Gastroesophageal sphincter (tissue), 4 donors: ENCODE data around the gene ISM1. TPM values are rescaled to one million over a fixed set of nuclear protein-coding genes. Genes with fewer than 3 reads are reported as not detected.

Source experiments
- ATAC-seq: fragments of 150-250 bp; one replicate; pipeline ENCODE4 v1.9.1; 2016; ENCODE audit warnings: mild to moderate bottlenecking, moderate library complexity
- H3K27ac ChIP-seq, 4 donors: fragments of 200-600 bp; sonication (generic) in 3 of 4; 1 replicate in 3 of 4; 2 replicates in 1 of 4; pipeline ENCODE4 v1.5.1; 2016 to 2019
- H3K27me3 ChIP-seq: fragments of 200-600 bp; sonication (generic); one replicate; pipeline ENCODE4 v1.5.1; 2019
- H3K36me3 ChIP-seq, 2 donors: fragments of 200-600 bp; sonication (generic); one replicate each; pipeline ENCODE4 v1.5.1; 2019; ENCODE audit warnings: control low read depth in 1 of 2
- H3K4me1 ChIP-seq, 3 donors: fragments of 200-600 bp; sonication (generic); 1 replicate in 2 of 3; 2 replicates in 1 of 3; pipeline ENCODE4 v1.5.1; 2016 to 2019; ENCODE audit warnings: control low read depth in 2 of 3
- H3K4me3 ChIP-seq, 2 donors: fragments of 200-600 bp; sonication (generic); one replicate each; pipeline ENCODE4 v1.5.1; 2019; ENCODE audit warnings: mild to moderate bottlenecking in 1 of 2, moderate library complexity in 1 of 2
- H3K9me3 ChIP-seq, 3 donors: fragments of 200-600 bp; sonication (generic); one replicate each; pipeline ENCODE4 v1.5.1; 2017 to 2019; ENCODE audit warnings: control low read depth in 2 of 3
- CTCF ChIP-seq, 4 experiments: fragments of 200-600 bp in 2 of 4; fragments of 450-650 bp in 2 of 4; sonication (generic) in 1 of 4; IDR thresholded peaks; one replicate each; pipeline ENCODE4 v1.5.1; 2017 to 2019; ENCODE audit warnings: antibody characterized with exemption in 4 of 4, mild to moderate bottlenecking in 2 of 4, moderate library complexity in 2 of 4
- EP300 ChIP-seq: sonication (generic); formaldehyde crosslinking; IDR thresholded peaks from one replicate; pipeline ENCODE4 v1.6.1; 2017; ENCODE audit warnings: antibody characterized with exemption, mild to moderate bottlenecking
- POLR2A ChIP-seq, 2 donors: fragments of 450-650 bp; IDR thresholded peaks; one replicate each; pipeline ENCODE4 v1.6.1; 2017; ENCODE audit warnings: antibody characterized with exemption in 2 of 2, mild to moderate bottlenecking in 2 of 2, moderate library complexity in 1 of 2
- POLR2AphosphoS5 ChIP-seq: sonication (generic); formaldehyde crosslinking; IDR thresholded peaks from one replicate; pipeline ENCODE4 v1.6.1; 2017; ENCODE audit warnings: antibody characterized with exemption
- WGBS, 2 donors: methylation state at CpG; one replicate each; pipeline ENCODE4 v1.1.5; 2018; ENCODE audit warnings: low coverage in 1 of 2; 5-methylcytosine and 5-hydroxymethylcytosine counted together
- total RNA-seq, 4 donors: library from RNA; depleted of rRNA; stranded (reverse); fragments of >200 nt; gene quantifications; one replicate each; pipeline ENCODE4 v1.1.0, GENCODE V29; 2016

ISM1 gene
- total RNA-seq, 4 donors from 2014 or later: 3.6 to 8.1 (median 6.4) TPM

DNA sequence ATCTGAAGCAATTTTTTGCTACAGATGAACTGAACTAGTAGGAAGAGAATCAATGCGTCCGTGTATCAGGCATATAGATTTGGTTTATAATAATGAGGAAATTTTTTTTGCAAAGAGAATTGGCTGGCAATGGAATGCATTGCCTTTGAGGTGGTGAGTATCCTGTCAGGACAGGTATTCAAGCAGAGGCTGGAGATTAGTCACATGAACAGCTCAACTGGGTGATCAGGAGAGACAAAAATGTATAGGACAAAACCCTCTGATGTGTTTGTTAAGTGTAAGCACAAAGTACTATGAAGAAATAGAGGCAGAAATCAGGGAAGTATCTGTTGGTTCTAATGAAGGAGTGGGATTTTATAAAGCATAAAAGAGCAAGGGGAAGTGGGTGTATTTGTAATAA, 80.5 kb downstream of the ISM1 start:
- H3K4me3 ChIP-seq: no peak overlapping the region
- 90 to 97% methylated on average over 2 of the region's 2 CpGs for WGBS, 2 donors

DNA sequence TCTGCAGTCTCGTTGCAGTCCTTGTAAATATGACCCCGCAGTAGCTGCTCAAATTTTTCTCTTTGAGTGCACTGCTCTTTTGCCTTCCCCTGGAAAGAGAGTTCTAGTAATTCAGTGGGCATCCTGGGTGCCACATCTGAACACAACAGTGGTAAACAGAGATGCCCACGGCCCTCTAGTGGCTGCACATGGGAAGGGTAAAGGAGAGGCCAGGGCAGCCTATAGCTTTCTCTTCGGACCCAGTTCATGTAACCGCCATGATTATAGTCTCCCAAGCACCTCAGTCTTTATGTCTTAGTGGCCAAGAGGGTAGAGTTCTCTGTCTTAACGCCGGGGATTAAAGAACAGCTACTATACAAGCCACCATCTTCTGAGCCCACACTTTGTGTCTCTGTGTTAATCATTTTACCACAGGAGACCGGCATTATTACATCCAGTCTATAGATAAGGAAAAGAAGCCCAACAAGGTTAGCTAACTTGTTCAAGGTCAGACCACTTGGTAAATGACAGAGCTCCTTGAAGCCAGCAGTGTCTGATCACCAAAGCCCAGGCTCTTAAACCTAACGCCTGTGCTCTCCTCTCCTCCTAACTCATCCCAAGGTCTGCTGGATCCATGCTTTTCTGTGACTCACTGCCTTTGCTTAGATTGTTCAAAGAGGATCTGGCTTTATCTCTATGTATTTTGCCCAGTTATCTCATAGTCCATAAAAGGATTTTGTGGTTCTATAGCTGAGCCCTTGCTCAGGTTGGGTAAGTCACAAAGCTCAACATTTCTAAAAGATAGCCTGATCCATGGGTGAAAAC, 81.8 kb downstream of the ISM1 start:
- ATAC-seq: no peak
- Histone ChIP-seq H3K4me1 (no peaks in the 10 kb centered on the region), H3K27ac (no peak overlapping the region), H3K36me3 (peaks cover 0 to 5% of the 10 kb centered on the region in 2 donors), H3K27me3 (no peaks in the 10 kb centered on the region), H3K4me3 (no peak overlapping the region), H3K9me3 (peaks cover 0 to 11% (median 0%) of the 10 kb centered on the region in 3 donors)
- WGBS, 2 donors: 73 to 79% methylated on average over 8 of the region's 9 CpGs
- no peak for TF ChIP-seq EP300
- peak in 1 of 4 experiments; percentile 41 for TF ChIP-seq CTCF (IDR thresholded peaks at IDR 0.05)

More for the DNA sequence above, 80.5 kb downstream of the ISM1 start:
- no peak for ATAC-seq
- Histone ChIP-seq H3K9me3 (peaks cover 0 to 11% (median 0%) of the 10 kb centered on the region in 3 donors), H3K4me1 (no peaks in the 10 kb centered on the region), H3K27me3 (no peaks in the 10 kb centered on the region), H3K36me3 (peaks cover 0 to 5% of the 10 kb centered on the region in 2 donors), H3K27ac (no peak overlapping the region)
- no peak for TF ChIP-seq EP300
- TF ChIP-seq POLR2A (IDR thresholded peaks at IDR 0.05): no peak
- no peak for TF ChIP-seq CTCF (IDR thresholded peaks at IDR 0.05)
- no peak for TF ChIP-seq POLR2AphosphoS5

DNA sequence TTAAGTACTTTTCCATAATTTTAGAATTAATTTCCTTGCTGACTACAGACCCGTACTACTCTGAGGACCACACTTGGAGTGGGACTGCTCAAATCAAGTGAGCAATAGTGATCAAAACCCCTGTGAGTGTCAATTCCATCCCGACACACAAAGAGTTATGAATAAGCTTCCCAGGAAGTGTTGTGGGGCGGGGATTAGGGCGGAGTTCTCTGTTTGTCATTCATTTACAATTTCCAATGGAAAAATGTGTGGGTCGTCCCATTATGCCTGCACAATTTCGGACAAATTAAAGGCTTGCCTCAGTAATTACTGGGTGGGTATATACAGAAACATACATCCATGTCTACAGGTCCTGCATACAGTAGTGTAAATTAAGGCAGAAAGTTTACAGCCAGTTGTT, 84.2 kb downstream of the ISM1 start:
- TF ChIP-seq EP300: no peak
- TF ChIP-seq POLR2AphosphoS5: no peak
- TF ChIP-seq POLR2A (IDR thresholded peaks at IDR 0.05): no peak
- no peak for TF ChIP-seq CTCF (IDR thresholded peaks at IDR 0.05)
- Histone ChIP-seq H3K4me3 (no peak overlapping the region), H3K4me1 (no peaks in the 10 kb centered on the region), H3K27ac (no peak overlapping the region), H3K9me3 (peaks cover 0 to 11% (median 0%) of the 10 kb centered on the region in 3 donors), H3K36me3 (no peaks in the 10 kb centered on the region), H3K27me3 (no peaks in the 10 kb centered on the region)
- 77 to 89% methylated on average over 5 to 6 of the region's 6 CpGs for WGBS, 2 donors
- ATAC-seq: no peak

GRCh38 chr20:13307562-13308163, 86.6 kb downstream of the ISM1 start:
- no peaks in the 10 kb centered on the region for H3K36me3 ChIP-seq
- H3K4me3 ChIP-seq: no peak overlapping the region
- H3K27me3 ChIP-seq: no peaks in the 10 kb centered on the region
- H3K4me1 ChIP-seq: no peaks in the 10 kb centered on the region
- H3K27ac ChIP-seq: no peak overlapping the region
- 88 to 93% methylated on average over 8 to 9 of the region's 9 CpGs for WGBS, 2 donors
- H3K9me3 ChIP-seq: peaks cover 0 to 11% (median 0%) of the 10 kb centered on the region in 3 donors
- TF ChIP-seq CTCF (IDR thresholded peaks at IDR 0.05): no peak
- no peak for TF ChIP-seq POLR2A (IDR thresholded peaks at IDR 0.05)
- TF ChIP-seq EP300: no peak
- TF ChIP-seq POLR2AphosphoS5: no peak
- no peak for ATAC-seq

- Histone ChIP-seq H3K27me3 (no peaks in the 10 kb centered on the region), H3K9me3 (peaks cover 0 to 3% (median 0%) of the 10 kb centered on the region in 3 donors), H3K36me3 (no peaks in the 10 kb centered on the region), H3K4me1 (no peaks in the 10 kb centered on the region), H3K4me3 (no peak overlapping the region), H3K27ac (no peak overlapping the region)
- WGBS, 2 donors: 84 to 89% methylated on average over 4 to 6 of the region's 6 CpGs
- ATAC-seq: no peak
- TF ChIP-seq POLR2A (IDR thresholded peaks at IDR 0.05) (no peak), POLR2AphosphoS5 (no peak), CTCF (IDR thresholded peaks at IDR 0.05) (no peak), EP300 (no peak)
Measured at GRCh38 chr20:13312300-13312699, 91.2 kb downstream of the ISM1 start.
